Measurements from ENCODE around the gene MYH11. TPM values are rescaled to one million over a fixed set of nuclear protein-coding genes. Genes with fewer than 3 reads are reported as not detected.
"Not testable (repeated sequence)": the region's sequence is repeated elsewhere in the genome, so short reads cannot be mapped to it uniquely, and the experiment has no call there.

MYH11 gene
- total RNA-seq, 1 experiment from 2014 or later: not detected

- CTCF ChIA-PET: no interaction called here
- POLR2A ChIA-PET: no interaction called here
These were observed 40.6 kb downstream of the MYH11 start for GRCh38 chr16:15816228-15816627.

GRCh38 chr16:15812401-15812750 lies 44.5 kb downstream of the MYH11 start:
- H3K27me3 Mint-ChIP-seq (ENCODE audit: insufficient read depth, unreplicated experiment); intact Hi-C loops (cut with micrococcal nuclease; ENCODE audit: unreplicated experiment); POLR2A ChIA-PET; H3K4me3 Mint-ChIP-seq (ENCODE audit: unreplicated experiment); H3K36me3 ChIP-seq (ENCODE audit: control insufficient read depth, insufficient read depth, low read length); H3K27ac Mint-ChIP-seq (ENCODE audit: unreplicated experiment); DNase-seq; BruUV-seq (replicated peaks); H3K4me1 ChIP-seq; H3K36me3 Mint-ChIP-seq (ENCODE audit: insufficient read depth, unreplicated experiment); H3K4me3 ChIP-seq (ENCODE audit: low read depth, low read length); H3K4me1 Mint-ChIP-seq (ENCODE audit: low read depth, unreplicated experiment); H3K27me3 ChIP-seq (replicated peaks; ENCODE audit: control insufficient read depth, insufficient read depth, low read length): not testable (repeated sequence)
- CTCF ChIA-PET: interaction anchor here (0.9 to 1.4 kb wide), 2 partner anchors 35 to 56 kb away, joined by 4 to 8 read pairs; no protein-coding TSS in a partner anchor
- H3K9me3 Mint-ChIP-seq (ENCODE audit: unreplicated experiment): peaks cover 11% of the 10 kb centered on the region
- H3K9me3 ChIP-seq: peaks cover 14% of the 10 kb centered on the region

More at GRCh38 chr16:15816228-15816627, 40.6 kb downstream of the MYH11 start:
- H3K4me1 ChIP-seq: no peaks in the 10 kb centered on the region
- peaks cover 3% of the 10 kb centered on the region for H3K27me3 Mint-ChIP-seq (ENCODE audit: insufficient read depth, unreplicated experiment)
- H3K27me3 ChIP-seq (replicated peaks; ENCODE audit: control insufficient read depth, insufficient read depth, low read length): no peaks in the 10 kb centered on the region
- no peaks in the 10 kb centered on the region for H3K36me3 Mint-ChIP-seq (ENCODE audit: insufficient read depth, unreplicated experiment)
- H3K4me3 ChIP-seq (ENCODE audit: low read depth, low read length): no peak overlapping the region
- no peak overlapping the region for H3K4me3 Mint-ChIP-seq (ENCODE audit: unreplicated experiment)
- BruUV-seq (replicated peaks): no TSS peak
- no peak for DNase-seq
- no peak for TF ChIP-seq CTCF (IDR thresholded peaks at IDR 0.05; ENCODE audit: insufficient read depth in 1 of 2, low read depth in 1 of 2, low read length in 1 of 2, severe bottlenecking in 1 of 2, unreplicated experiment in 1 of 2)
- H3K4me1 Mint-ChIP-seq (ENCODE audit: low read depth, unreplicated experiment): no peaks in the 10 kb centered on the region
- H3K9me3 ChIP-seq: peaks cover 14% of the 10 kb centered on the region
- peaks cover 11% of the 10 kb centered on the region for H3K9me3 Mint-ChIP-seq (ENCODE audit: unreplicated experiment)
- intact Hi-C loops (cut with micrococcal nuclease; ENCODE audit: unreplicated experiment): no loop called here
- H3K27ac Mint-ChIP-seq (ENCODE audit: unreplicated experiment): no peak overlapping the region
- H3K36me3 ChIP-seq (ENCODE audit: control insufficient read depth, insufficient read depth, low read length): no peaks in the 10 kb centered on the region

GRCh38 chr16:15811481-15812400 lies 45.1 kb downstream of the MYH11 start:
- Mint-ChIP-seq H3K36me3 (ENCODE audit: insufficient read depth, unreplicated experiment) (no peaks in the 10 kb centered on the region), H3K9me3 (ENCODE audit: unreplicated experiment) (peaks cover 11% of the 10 kb centered on the region), H3K27ac (ENCODE audit: unreplicated experiment) (no peak overlapping the region), H3K4me3 (ENCODE audit: unreplicated experiment) (no peak overlapping the region), H3K4me1 (ENCODE audit: low read depth, unreplicated experiment) (no peaks in the 10 kb centered on the region), H3K27me3 (ENCODE audit: insufficient read depth, unreplicated experiment) (peaks cover 6% of the 10 kb centered on the region)
- H3K4me3 ChIP-seq (ENCODE audit: low read depth, low read length): no peak overlapping the region
- DNase-seq: peak in 1 of 2 experiments; percentile 4
- CTCF ChIA-PET: interaction anchor here (1.4 kb wide), 1 partner anchor 34 kb away, joined by 8 read pairs; no protein-coding TSS in a partner anchor
- no peaks in the 10 kb centered on the region for H3K27me3 ChIP-seq (replicated peaks; ENCODE audit: control insufficient read depth, insufficient read depth, low read length)
- H3K9me3 ChIP-seq: peaks cover 14% of the 10 kb centered on the region
- TF ChIP-seq CTCF (IDR thresholded peaks at IDR 0.05; ENCODE audit: insufficient read depth in 1 of 2, low read depth in 1 of 2, low read length in 1 of 2, severe bottlenecking in 1 of 2, unreplicated experiment in 1 of 2): no peak
- POLR2A ChIA-PET: no interaction called here
- no TSS peak for BruUV-seq (replicated peaks)
- no peaks in the 10 kb centered on the region for H3K4me1 ChIP-seq
- H3K36me3 ChIP-seq (ENCODE audit: control insufficient read depth, insufficient read depth, low read length): no peaks in the 10 kb centered on the region
- intact Hi-C loops (cut with micrococcal nuclease; ENCODE audit: unreplicated experiment): no loop called here

All from Caco-2 (cell line).